ENCODE results near the gene SIPA1L3. TPM values are rescaled to one million over a fixed set of nuclear protein-coding genes. Genes with fewer than 3 reads are reported as not detected.
A peak's percentile ranks its signal among the peaks of the same experiment; 100 is the strongest.

The SIPA1L3 gene
- total and polyA plus RNA-seq, 2 of the 13 experiments (the other 11 are each of a cell fraction or from before 2014, with no cell fraction given) = 5.5 to 7.7 TPM

DNA sequence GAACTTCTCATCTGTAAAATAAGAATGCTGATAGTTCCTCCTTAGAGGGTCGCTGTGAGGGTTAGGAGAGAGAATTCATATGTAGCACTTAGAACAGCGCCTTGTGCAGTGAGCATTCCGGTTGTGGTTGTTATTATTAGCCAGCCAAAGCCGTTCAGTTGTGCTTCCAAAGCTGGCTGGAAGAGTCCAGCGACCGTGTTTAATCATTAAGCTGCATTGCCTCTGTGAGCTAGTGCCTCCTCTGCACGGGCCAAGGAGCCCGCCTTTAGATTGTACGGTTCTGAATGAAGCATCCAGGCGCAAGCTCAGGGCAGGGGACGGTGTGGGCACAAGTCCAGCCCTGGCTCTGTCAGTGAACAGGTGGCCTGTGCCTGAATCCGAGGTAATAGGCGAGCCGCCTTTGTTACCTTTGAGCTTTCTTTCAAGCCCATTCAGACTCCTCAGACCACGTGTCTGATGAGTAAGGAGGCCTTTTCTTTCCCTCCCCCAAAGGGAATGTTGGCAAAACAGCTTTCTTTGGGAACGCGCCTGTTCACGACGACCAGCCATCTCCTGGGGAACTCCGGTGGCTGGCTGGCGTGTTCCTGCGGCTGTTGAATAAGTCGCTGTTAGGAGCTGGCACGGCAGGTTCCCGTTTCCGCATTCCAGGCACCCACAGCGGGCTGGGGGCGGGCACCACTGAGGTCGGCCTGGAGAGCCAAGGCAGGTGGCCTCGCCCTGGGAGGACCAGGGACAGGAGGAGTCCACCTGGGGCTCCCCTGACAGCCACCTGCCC is 25.1 kb downstream of the SIPA1L3 start (continued):
- TF ChIP-seq, protein P1, sequence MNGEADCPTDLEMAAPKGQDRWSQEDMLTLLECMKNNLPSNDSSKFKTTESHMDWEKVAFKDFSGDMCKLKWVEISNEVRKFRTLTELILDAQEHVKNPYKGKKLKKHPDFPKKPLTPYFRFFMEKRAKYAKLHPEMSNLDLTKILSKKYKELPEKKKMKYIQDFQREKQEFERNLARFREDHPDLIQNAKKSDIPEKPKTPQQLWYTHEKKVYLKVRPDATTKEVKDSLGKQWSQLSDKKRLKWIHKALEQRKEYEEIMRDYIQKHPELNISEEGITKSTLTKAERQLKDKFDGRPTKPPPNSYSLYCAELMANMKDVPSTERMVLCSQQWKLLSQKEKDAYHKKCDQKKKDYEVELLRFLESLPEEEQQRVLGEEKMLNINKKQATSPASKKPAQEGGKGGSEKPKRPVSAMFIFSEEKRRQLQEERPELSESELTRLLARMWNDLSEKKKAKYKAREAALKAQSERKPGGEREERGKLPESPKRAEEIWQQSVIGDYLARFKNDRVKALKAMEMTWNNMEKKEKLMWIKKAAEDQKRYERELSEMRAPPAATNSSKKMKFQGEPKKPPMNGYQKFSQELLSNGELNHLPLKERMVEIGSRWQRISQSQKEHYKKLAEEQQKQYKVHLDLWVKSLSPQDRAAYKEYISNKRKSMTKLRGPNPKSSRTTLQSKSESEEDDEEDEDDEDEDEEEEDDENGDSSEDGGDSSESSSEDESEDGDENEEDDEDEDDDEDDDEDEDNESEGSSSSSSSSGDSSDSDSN (CRISPR knock-in tag; IDR thresholded peaks at IDR 0.05) = peak; percentile 60
- TF ChIP-seq NFIB (CRISPR knock-in tag; IDR thresholded peaks at IDR 0.05; ENCODE audit: borderline replicate concordance) = no peak
- TF ChIP-seq SRSF1 (optimal IDR thresholded peaks at IDR 0.05; ENCODE audit: low read depth, low read length) = peak; percentile 39
- TF ChIP-seq MED1 (CRISPR knock-in tag; IDR thresholded peaks at IDR 0.05) = peak; percentile 47
- TF ChIP-seq ZNF891 (CRISPR knock-in tag; IDR thresholded peaks at IDR 0.05) = peak; percentile 69
- TF ChIP-seq ATRX (CRISPR knock-in tag; IDR thresholded peaks at IDR 0.05; ENCODE audit: borderline replicate concordance) = no peak
- peak; percentile 66 for TF ChIP-seq PHF8 (CRISPR knock-in tag; IDR thresholded peaks at IDR 0.05)
- TF ChIP-seq WIZ (CRISPR knock-in tag; IDR thresholded peaks at IDR 0.05) = peak; percentile 41; the same call in 1 of the 2 replicates
- TF ChIP-seq TARDBP (CRISPR knock-in tag; IDR thresholded peaks at IDR 0.05) = peak; percentile 45; the same call in 1 of the 2 replicates
- TF ChIP-seq HNRNPLL (IDR thresholded peaks at IDR 0.05; ENCODE audit: low read depth, low read length, poor library complexity, severe bottlenecking) = no peak
- TF ChIP-seq ZNF292 (CRISPR knock-in tag; IDR thresholded peaks at IDR 0.05; ENCODE audit: borderline replicate concordance, low read depth) = peak; percentile 48; the same call in 1 of the 2 replicates
- no peak for TF ChIP-seq E2F2 (CRISPR knock-in tag; IDR thresholded peaks at IDR 0.05; ENCODE audit: borderline replicate concordance)
- TF ChIP-seq RNF2 (conservative IDR thresholded peaks at IDR 0.05; ENCODE audit: low read depth) = peak; percentile 47; the same call in 1 of the 2 replicates
- no peak for TF ChIP-seq KLF13 (CRISPR knock-in tag; IDR thresholded peaks at IDR 0.05)
- TF ChIP-seq PATZ1 (CRISPR knock-in tag; IDR thresholded peaks at IDR 0.05) = peak; percentile 80
- TF ChIP-seq ZNF552 (CRISPR knock-in tag; IDR thresholded peaks at IDR 0.05; ENCODE audit: borderline replicate concordance) = peak; percentile 79; the same call in 1 of the 2 replicates
- no peak; the same call in 1 of the 2 replicates for TF ChIP-seq FOXJ3 (CRISPR knock-in tag; IDR thresholded peaks at IDR 0.05; ENCODE audit: borderline replicate concordance)
- TF ChIP-seq, protein P2, sequence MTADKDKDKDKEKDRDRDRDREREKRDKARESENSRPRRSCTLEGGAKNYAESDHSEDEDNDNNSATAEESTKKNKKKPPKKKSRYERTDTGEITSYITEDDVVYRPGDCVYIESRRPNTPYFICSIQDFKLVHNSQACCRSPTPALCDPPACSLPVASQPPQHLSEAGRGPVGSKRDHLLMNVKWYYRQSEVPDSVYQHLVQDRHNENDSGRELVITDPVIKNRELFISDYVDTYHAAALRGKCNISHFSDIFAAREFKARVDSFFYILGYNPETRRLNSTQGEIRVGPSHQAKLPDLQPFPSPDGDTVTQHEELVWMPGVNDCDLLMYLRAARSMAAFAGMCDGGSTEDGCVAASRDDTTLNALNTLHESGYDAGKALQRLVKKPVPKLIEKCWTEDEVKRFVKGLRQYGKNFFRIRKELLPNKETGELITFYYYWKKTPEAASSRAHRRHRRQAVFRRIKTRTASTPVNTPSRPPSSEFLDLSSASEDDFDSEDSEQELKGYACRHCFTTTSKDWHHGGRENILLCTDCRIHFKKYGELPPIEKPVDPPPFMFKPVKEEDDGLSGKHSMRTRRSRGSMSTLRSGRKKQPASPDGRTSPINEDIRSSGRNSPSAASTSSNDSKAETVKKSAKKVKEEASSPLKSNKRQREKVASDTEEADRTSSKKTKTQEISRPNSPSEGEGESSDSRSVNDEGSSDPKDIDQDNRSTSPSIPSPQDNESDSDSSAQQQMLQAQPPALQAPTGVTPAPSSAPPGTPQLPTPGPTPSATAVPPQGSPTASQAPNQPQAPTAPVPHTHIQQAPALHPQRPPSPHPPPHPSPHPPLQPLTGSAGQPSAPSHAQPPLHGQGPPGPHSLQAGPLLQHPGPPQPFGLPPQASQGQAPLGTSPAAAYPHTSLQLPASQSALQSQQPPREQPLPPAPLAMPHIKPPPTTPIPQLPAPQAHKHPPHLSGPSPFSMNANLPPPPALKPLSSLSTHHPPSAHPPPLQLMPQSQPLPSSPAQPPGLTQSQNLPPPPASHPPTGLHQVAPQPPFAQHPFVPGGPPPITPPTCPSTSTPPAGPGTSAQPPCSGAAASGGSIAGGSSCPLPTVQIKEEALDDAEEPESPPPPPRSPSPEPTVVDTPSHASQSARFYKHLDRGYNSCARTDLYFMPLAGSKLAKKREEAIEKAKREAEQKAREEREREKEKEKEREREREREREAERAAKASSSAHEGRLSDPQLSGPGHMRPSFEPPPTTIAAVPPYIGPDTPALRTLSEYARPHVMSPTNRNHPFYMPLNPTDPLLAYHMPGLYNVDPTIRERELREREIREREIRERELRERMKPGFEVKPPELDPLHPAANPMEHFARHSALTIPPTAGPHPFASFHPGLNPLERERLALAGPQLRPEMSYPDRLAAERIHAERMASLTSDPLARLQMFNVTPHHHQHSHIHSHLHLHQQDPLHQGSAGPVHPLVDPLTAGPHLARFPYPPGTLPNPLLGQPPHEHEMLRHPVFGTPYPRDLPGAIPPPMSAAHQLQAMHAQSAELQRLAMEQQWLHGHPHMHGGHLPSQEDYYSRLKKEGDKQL (CRISPR knock-in tag; IDR thresholded peaks at IDR 0.05; ENCODE audit: low read depth) = 0 out of 2 replicates have a peak, but pooled peaks have one; percentile 21
